ENCODE measurements around the gene ZNF816. TPM values are rescaled to one million over a fixed set of nuclear protein-coding genes. Genes with fewer than 3 reads are reported as not detected.
"Not testable (repeated sequence)": the region's sequence is repeated elsewhere in the genome, so short reads cannot be mapped to it uniquely, and the experiment has no call there.

Gene ZNF816
- total RNA-seq, 1 experiment from 2014 or later = 16.5 TPM

DNA sequence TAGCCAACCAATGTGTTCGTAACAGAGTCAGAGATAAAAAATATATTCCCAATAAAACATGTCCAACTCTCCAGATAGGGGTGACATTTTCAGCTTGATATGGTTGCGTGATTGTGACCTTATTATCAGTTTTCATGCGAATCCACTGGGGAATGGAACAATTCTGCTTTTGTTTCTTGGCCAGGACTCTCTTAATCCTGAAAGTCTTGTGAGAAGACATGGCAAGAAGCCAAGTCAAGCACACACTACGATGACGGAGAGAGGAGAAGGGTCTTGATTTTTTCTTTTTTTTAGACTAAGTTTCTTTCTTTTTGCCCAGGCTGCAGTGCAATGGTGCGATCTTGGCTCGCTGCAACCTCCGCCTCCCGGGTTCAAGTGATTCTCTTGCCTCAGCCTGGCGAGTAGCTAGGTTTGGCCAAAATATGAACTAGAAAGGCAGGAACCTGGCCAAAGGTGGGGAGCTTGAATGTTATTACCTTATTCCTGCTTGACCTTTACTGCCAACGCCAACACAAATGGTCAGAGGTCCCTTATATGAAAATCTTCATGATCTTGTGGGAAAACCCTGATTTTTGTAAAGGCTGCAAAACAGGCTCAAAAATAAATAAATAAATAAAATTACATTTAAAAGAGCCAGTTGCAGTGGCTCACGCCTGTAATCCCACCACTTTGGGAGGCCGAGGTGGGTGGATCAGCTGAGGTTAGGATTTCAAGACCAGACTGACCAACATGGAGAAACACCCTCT, 14.5 kb downstream of the ZNF816 start:
- BruUV-seq (replicated peaks) = no TSS peak
- H3K27me3 Mint-ChIP-seq (ENCODE audit: unreplicated experiment) = no peaks in the 10 kb centered on the region
- peaks cover 65% of the 10 kb centered on the region for H3K36me3 Mint-ChIP-seq (ENCODE audit: insufficient read depth, unreplicated experiment)
- intact Hi-C loops (cut with micrococcal nuclease; ENCODE audit: unreplicated experiment) = loop anchor here (10.0 kb wide), 2 partner anchors 213 to 247 kb away; partner anchors contain the start of genes ZNF611 and ZNF665
- CTCF ChIA-PET = no interaction called here
- TF ChIP-seq, protein P1, sequence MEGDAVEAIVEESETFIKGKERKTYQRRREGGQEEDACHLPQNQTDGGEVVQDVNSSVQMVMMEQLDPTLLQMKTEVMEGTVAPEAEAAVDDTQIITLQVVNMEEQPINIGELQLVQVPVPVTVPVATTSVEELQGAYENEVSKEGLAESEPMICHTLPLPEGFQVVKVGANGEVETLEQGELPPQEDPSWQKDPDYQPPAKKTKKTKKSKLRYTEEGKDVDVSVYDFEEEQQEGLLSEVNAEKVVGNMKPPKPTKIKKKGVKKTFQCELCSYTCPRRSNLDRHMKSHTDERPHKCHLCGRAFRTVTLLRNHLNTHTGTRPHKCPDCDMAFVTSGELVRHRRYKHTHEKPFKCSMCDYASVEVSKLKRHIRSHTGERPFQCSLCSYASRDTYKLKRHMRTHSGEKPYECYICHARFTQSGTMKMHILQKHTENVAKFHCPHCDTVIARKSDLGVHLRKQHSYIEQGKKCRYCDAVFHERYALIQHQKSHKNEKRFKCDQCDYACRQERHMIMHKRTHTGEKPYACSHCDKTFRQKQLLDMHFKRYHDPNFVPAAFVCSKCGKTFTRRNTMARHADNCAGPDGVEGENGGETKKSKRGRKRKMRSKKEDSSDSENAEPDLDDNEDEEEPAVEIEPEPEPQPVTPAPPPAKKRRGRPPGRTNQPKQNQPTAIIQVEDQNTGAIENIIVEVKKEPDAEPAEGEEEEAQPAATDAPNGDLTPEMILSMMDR (IDR thresholded peaks at IDR 0.05; ENCODE audit: unreplicated experiment) = no peak
- H3K4me3 Mint-ChIP-seq (ENCODE audit: low read depth, unreplicated experiment) = no peak overlapping the region
- DNase-seq = no peak
- peaks cover 14% of the 10 kb centered on the region for H3K4me1 Mint-ChIP-seq (ENCODE audit: low read depth, unreplicated experiment)
- H3K9me3 Mint-ChIP-seq (ENCODE audit: low read depth, unreplicated experiment) = peaks cover 18% of the 10 kb centered on the region
- no peak overlapping the region for H3K27ac Mint-ChIP-seq (ENCODE audit: unreplicated experiment)

DNA sequence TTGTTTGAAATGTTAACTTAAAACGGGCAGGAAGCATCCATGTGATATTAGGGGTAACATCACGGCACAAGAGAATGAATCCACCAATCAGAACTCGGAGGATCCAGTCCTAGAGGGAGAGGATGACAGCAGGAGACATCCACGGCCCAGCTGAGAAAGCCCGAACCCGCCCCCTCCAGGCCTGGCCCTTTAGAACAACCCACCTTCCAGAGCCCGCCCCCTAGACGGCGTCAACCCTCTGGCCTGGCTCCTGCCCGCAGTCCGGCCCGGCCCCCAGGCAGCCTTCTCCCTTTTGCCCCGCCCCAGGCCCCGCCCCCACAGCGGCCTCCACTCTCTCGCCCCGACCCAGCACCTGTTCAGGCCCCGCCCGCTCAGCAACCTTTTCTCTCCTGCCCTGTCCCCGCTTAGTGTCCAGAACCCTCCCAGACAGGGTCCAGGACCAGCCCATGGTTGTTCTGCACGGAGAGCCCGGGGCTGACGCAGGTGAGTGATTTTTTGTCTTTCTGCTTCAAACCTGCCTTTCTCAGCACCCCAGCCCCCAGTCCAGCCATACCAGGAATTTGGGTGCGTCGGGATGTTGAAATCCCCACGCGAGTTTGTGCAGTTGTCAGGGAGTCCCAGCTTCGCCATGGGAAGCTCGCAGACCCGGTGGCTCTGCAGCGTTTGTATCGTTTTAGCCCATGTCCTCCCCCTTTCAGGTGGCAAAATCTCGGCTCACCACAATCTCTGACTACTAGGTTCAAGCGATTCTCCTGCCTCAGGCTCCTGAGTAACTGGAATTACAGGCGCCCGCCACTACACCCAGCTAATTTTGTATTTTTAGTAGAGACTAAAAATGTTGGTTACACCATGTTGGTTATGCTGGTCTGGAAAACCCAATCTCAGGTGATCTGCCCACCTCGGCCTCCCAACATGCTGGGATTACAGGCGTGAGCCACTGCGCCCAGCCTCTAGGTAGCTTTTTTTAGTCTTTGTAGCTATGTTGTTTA, 16.1 kb downstream of the ZNF816 start:
- BruUV-seq (replicated peaks) = no TSS peak
- Mint-ChIP-seq H3K36me3 (ENCODE audit: insufficient read depth, unreplicated experiment) (peaks cover 67% of the 10 kb centered on the region), H3K4me1 (ENCODE audit: low read depth, unreplicated experiment) (peaks cover 16% of the 10 kb centered on the region), H3K27ac (ENCODE audit: unreplicated experiment) (peak overlapping the region; percentile 90), H3K4me3 (ENCODE audit: low read depth, unreplicated experiment) (no peak overlapping the region), H3K27me3 (ENCODE audit: unreplicated experiment) (no peaks in the 10 kb centered on the region), H3K9me3 (ENCODE audit: low read depth, unreplicated experiment) (peaks cover 15% of the 10 kb centered on the region)
- DNase-seq = no peak
- TF ChIP-seq, protein P1 (IDR thresholded peaks at IDR 0.05; ENCODE audit: unreplicated experiment) = no peak
- CTCF ChIA-PET = no interaction called here
- intact Hi-C loops (cut with micrococcal nuclease; ENCODE audit: unreplicated experiment) = loop anchor here (10.0 kb wide), 2 partner anchors 212 to 248 kb away; partner anchors contain the start of genes ZNF611 and ZNF665

DNA sequence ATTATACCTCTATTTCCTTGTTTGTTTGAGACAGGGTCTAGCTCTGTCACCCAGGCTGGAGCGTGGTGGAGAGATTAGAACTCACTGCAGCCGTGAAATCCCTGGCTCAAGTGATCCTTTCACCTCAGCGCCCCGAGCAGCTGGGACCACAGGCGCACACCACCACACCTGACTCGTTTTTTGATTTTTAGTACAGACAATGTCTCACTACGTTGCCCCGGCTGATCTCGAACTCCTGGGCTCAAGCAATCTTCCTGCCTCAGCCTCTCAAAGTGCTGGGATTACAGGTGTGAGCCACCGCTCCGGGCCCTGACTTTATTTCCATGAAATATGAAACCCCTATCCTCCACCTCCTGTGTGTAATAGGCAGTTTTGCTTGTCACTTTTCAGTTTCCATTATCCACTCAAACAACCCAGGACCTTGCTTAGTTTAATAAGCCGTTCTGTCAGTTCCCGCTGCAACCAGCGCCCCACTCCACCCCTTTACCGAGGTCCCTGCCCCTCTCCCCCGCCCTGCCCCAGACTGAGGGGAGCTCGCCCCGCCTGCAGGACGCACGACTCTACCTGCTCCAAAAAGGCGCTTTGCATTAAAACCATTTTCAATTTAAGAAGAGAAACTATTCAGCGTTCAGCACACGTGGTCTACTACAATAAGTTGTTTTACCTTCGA, 16.9 kb downstream of the ZNF816 start:
- no TSS peak for BruUV-seq (replicated peaks)
- DNase-seq = no peak
- Mint-ChIP-seq H3K27ac (ENCODE audit: unreplicated experiment) (peak overlapping the region; percentile 90), H3K27me3 (ENCODE audit: unreplicated experiment) (no peaks in the 10 kb centered on the region), H3K36me3 (ENCODE audit: insufficient read depth, unreplicated experiment) (peaks cover 70% of the 10 kb centered on the region), H3K9me3 (ENCODE audit: low read depth, unreplicated experiment) (peaks cover 13% of the 10 kb centered on the region), H3K4me3 (ENCODE audit: low read depth, unreplicated experiment) (no peak overlapping the region), H3K4me1 (ENCODE audit: low read depth, unreplicated experiment) (peaks cover 24% of the 10 kb centered on the region)
- TF ChIP-seq, protein P1 (IDR thresholded peaks at IDR 0.05; ENCODE audit: unreplicated experiment) = no peak
- CTCF ChIA-PET = no interaction called here
- intact Hi-C loops (cut with micrococcal nuclease; ENCODE audit: unreplicated experiment) = loop anchor here (2.0 to 10.0 kb wide), 3 partner anchors 23 to 249 kb away; partner anchors contain the start of genes ZNF611, ZNF665 and ZNF888

GRCh38 chr19:52944703-52945493, 17.8 kb downstream of the ZNF816 start:
- Mint-ChIP-seq H3K36me3 (ENCODE audit: insufficient read depth, unreplicated experiment) (peaks cover 61% of the 10 kb centered on the region), H3K27ac (ENCODE audit: unreplicated experiment) (peak overlapping the region; percentile 90), H3K4me1 (ENCODE audit: low read depth, unreplicated experiment) (peaks cover 24% of the 10 kb centered on the region), H3K4me3 (ENCODE audit: low read depth, unreplicated experiment) (peak overlapping the region; percentile 27)
- CTCF ChIA-PET; H3K27me3 Mint-ChIP-seq (ENCODE audit: unreplicated experiment); BruUV-seq (replicated peaks); H3K9me3 Mint-ChIP-seq (ENCODE audit: low read depth, unreplicated experiment): not testable (repeated sequence)
- intact Hi-C loops (cut with micrococcal nuclease; ENCODE audit: unreplicated experiment) = loop anchor here (2.0 to 10.0 kb wide), 4 partner anchors 22 to 250 kb away; partner anchors contain the start of genes ZNF600, ZNF611, ZNF665 and ZNF888
- peak; percentile 70 for DNase-seq

All from Calu3 (cell line).